Kidney epithelial cell (primary cell): ENCODE data around the gene FEZF2. TPM values are rescaled to one million over a fixed set of nuclear protein-coding genes. Genes with fewer than 3 reads are reported as not detected.

Experiments used
- DNase-seq: peaks from one replicate; pipeline ENCODE4 v3.0.0-alpha.2; 2010; ENCODE audit warnings: low read depth
- H3K27me3 ChIP-seq: 2 replicates; pipeline ENCODE4 v1.6.0; 2011; ENCODE audit warnings: low read length; ENCODE audit not compliant: control insufficient read depth, insufficient read depth
- H3K36me3 ChIP-seq: 2 replicates; pipeline ENCODE4 v1.5.1; 2011; ENCODE audit warnings: low read length; ENCODE audit not compliant: control insufficient read depth, insufficient read depth
- H3K4me3 ChIP-seq: 2 replicates; pipeline ENCODE4 v1.5.1; 2011; ENCODE audit warnings: low read depth, mild to moderate bottlenecking, control low read depth, low read length
- CTCF ChIP-seq: IDR thresholded peaks from 2 replicates; pipeline ENCODE4 v1.5.1; 2011; ENCODE audit warnings: mild to moderate bottlenecking, moderate library complexity, low read length, control low read depth, inconsistent platforms; ENCODE audit not compliant: insufficient read depth, poor library complexity, severe bottlenecking
- total RNA-seq: library from RNA; depleted of rRNA; stranded (reverse); fragments of >200 nt; gene quantifications from 2 replicates; pipeline ENCODE4 v1.2.3, GENCODE V29; 2015

The FEZF2 gene
- total RNA-seq, 1 donor from 2014 or later, result not detected

GRCh38 chr3:62375655-62376453 is 2.5 kb upstream of the FEZF2 start:
- TF ChIP-seq CTCF, result no peak
- Histone ChIP-seq H3K27me3 (peaks cover 94% of the 10 kb centered on the region), H3K36me3 (no peaks in the 10 kb centered on the region), H3K4me3 (no peak overlapping the region)
- no peak for DNase-seq

DNA sequence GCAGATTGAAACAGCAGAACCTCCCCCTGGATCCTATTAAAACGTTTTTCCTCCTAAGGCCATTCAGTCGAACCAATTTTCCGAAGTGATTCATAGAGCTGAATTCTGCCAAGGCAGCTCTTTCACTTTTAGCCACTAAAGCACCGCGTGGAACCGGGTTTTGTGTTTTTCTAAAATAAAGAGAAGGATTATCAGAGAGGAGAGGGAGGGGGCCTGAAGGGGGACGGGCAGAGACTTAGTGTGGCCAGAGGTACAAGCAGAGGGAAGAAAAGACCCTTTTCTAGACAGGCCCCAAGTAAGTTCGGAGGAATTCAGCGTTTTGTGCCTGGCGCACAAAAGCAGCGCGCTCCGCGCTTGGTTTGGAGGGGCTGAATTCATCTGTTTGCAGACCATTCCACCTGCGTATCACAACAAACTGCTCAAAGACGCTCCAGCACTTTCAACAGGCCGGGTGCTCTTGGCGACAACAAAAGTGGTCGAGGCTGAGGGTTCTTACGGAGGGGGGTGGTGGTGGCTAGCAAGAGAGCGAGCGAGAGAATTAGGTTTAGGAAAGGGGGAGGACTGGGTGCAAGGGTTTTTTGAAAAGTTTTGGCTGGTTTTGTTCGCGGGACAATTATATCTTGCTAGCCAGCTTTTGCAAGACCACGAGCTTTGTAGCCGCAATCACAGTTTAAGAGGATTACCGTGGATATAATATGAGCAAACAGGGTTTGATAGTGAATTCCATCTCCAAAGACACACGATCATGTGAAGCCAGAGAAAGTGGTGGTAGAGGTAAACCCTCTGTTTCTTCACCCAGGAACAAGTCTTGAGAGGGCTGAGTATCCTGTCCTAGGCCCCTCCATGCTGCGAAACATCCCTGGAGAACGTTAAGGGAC is 1.2 kb upstream of the FEZF2 start:
- no peak for DNase-seq
- Histone ChIP-seq H3K36me3 (no peaks in the 10 kb centered on the region), H3K4me3 (no peak overlapping the region), H3K27me3 (peaks cover 97% of the 10 kb centered on the region)
- TF ChIP-seq CTCF, result no peak

DNA sequence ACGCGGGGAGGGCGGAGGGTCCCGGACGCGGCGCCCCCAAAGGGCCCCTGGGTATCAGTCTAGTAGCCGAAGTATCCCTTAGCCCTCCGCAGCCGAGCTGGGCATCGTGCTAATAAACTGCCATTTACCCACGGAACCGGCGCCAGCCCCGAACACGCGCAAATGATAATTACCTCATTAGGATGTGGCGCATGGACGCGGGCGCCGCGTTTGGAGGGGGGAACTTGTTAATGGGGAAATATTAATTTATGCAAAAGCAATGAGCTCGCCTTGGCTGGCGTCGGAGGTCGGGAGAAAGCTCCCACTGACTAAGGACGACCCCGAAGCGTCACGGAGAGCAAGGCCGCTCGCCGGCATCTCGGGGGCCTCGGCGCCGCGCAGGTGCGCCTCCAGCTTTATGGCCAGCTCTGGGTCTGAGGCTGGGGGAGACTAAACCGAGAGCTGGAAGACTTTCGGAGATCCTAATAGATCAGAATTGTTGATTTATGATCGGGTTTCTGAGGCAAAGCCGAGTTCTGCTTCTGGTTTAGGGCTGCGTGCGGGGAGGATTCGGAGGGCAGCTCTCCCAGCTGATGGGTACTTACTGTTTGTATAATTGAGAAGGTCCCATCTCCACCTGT is 474 bp upstream of the FEZF2 start:
- no peak for TF ChIP-seq CTCF
- Histone ChIP-seq H3K27me3 (peaks cover 98% of the 10 kb centered on the region), H3K4me3 (no peak overlapping the region), H3K36me3 (no peaks in the 10 kb centered on the region)
- no peak for DNase-seq

DNA sequence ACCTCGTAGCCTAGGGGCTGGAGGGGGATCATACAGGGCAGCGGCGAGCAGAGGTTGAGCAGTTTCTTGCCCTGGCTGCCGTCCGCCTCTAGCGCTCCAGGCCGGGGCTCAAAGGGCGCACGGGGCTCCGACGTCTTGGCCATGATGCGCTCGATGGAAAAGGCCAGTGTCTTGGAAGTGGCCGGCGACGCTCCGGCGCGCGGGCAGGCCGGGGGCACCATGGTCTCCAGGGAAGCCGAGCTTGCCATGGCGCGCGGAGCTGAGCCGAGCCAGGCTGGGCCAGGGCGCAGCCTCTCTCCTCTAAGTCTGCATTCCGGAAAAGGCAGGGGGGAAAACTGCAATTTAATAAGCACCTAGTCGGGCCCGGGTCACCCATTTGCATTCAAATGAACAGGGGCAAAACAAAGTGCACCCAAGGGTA is 719 bp downstream of the FEZF2 start:
- H3K4me3 ChIP-seq, result no peak overlapping the region
- H3K27me3 ChIP-seq, result peaks cover 98% of the 10 kb centered on the region
- H3K36me3 ChIP-seq, result no peaks in the 10 kb centered on the region
- TF ChIP-seq CTCF, result no peak
- no peak for DNase-seq

- TF ChIP-seq CTCF, result no peak
- DNase-seq, result no peak
- peaks cover 97% of the 10 kb centered on the region for H3K27me3 ChIP-seq
- H3K4me3 ChIP-seq, result no peak overlapping the region
- no peaks in the 10 kb centered on the region for H3K36me3 ChIP-seq
These were observed 1.4 kb downstream of the FEZF2 start for GRCh38 chr3:62371720-62372591.
